HG03558 (cell line): ENCODE data around the gene MMS19.
"Not testable (repeated sequence)": the region's sequence is repeated elsewhere in the genome, so short reads cannot be mapped to it uniquely, and the experiment has no call there.

ENCODE experiments used
- ATAC-seq: cut with Tn5 transposase; IDR thresholded peaks from one replicate; pipeline ENCODE4 v1.9.1; 2021; ENCODE audit warnings: moderate number of reproducible peaks; ENCODE audit not compliant: unreplicated experiment; ENCODE audit errors: extremely low read depth

MMS19 gene

GRCh38 chr10:97529685-97530465 is 31.7 kb upstream of the MMS19 start:
- no peak for ATAC-seq

- ATAC-seq = not testable (repeated sequence)
These were observed 30.7 kb upstream of the MMS19 start for GRCh38 chr10:97528876-97529275.

DNA sequence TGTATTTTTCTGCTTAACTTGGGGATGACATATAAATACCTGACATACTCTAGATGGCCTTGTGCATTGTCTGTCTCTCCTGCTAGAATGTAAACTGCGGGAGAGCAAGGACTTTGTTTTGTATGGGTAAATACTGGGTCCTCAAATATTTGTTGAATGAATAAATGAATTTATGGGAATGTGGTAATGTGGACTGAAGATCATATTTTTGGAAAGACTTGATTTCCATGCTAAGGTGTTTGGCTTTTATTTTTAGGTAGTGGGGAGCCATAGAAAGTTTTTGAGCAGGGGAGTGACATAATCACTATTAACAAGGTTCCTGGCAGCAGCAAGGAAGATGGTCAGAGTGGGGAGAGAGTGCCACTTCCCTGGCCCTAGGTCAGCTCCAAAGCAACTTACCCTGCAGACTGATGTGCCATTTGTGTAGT is 27.5 kb upstream of the MMS19 start:
- no peak for ATAC-seq

GRCh38 chr10:97525086-97525485 is 26.9 kb upstream of the MMS19 start:
- ATAC-seq = no peak

DNA sequence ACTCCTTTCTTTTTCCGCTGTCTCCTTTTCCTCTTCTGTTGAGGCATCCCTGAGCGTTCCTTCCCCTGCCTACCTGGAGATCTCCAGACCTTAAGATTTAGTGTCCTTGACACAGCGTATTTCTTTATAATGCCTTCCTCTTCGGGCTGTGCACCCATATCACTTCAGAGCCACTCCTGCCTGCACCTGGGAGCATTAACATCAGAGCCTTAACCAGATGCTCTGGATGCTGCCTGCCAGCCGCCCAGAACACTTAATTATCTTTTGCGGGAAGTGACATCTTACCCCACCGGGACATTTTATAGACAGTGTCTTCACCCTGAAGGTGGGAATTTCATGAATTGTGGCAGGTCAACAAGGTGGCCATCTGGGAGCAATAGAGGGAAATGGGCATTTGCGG is 24.7 kb upstream of the MMS19 start:
- no peak for ATAC-seq

- no peak for ATAC-seq
These were observed 23.8 kb upstream of the MMS19 start for GRCh38 chr10:97522071-97522470.

GRCh38 chr10:97520978-97521761 is 22.9 kb upstream of the MMS19 start:
- ATAC-seq = no peak

GRCh38 chr10:97520520-97520919 is 22.3 kb upstream of the MMS19 start:
- ATAC-seq = no peak

DNA sequence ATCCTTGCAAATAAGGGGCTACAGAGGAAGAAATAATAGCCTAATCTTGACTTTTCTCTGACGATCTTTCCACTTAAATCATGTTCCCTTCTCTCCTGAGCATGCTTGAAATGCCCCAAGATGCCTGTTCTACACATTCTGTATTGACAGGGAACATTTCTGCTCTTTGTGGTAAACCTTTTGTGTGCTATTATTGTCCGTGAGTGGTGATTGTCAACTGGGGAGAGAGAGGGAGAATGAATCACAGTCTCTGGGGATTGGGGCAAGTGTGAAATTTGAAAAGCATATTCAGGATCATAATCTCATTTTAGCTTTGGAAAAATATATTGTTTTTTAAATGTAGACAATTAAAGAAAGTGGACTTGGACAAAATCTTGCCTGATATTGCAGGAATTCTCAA is 21.1 kb upstream of the MMS19 start:
- ATAC-seq = no peak

- ATAC-seq = no peak
These were observed 20.2 kb upstream of the MMS19 start for GRCh38 chr10:97518301-97519043.

- ATAC-seq = no peak
These were observed 19.6 kb upstream of the MMS19 start for GRCh38 chr10:97517778-97518300.

DNA sequence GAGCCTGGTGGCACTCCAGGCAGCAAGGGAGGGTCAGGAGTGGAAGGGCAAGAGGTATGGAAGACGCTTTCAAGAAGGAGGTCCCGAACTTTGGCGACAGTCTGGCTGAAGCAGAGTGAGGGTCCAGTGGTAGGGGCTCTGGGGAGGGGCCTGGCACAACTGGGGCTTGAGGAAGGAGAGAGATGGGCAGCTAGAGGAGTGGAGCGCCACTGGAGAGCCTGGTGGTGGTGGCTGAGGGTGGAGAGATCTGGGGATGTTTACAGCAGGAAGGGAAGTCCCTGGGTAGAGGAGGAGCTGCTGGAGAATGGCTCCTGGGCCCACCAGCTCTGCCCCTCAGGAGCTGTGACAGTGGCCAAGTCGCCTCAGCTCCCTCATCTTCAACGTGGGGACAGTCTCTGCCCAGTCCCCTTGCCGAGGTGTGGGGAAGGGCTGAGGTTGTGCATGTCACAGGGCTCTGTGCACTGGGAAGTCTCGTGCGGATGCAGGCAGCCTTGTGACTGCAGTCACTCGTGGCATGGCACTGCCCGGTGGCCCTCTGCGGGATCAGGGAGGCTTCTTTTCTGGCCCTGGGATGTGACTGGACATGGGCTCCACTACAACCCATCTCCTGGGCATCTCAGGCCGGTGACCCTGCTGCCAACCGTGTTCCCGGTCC is 19.0 kb upstream of the MMS19 start:
- no peak for ATAC-seq

DNA sequence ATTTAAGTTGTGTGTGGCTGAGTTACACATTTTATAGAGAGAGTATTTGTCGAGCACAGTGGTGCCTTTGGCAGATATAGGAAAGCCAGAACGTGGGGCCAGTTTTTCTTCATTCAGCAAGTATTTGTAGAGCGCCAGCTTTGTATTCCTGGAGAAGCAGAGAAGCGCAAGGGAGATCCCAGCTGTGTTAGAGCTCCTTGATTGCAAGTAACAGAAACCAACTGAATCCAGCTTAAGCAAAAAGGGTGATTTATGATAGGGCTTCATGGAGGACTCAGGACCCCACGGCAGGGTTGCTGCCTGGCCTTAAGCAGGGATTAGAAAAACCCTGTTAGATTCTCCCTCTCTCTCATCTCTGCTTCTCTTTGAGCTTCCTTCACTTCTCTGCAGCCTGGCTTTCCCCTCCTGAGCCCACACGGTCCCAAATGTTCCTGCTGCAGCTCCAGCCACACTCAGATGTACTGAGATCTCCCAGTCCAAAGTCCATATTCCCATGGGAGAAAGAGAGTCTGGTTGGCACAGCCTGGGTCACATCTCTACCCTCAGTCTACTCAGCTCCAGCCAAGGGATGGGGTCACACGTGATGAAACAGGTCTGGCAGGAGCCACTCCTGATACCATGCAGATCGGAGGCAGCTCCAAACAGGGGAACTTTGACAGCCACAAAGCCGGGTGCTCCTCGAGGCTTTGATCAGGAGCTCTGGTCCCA is 17.2 kb upstream of the MMS19 start:
- ATAC-seq = no peak

DNA sequence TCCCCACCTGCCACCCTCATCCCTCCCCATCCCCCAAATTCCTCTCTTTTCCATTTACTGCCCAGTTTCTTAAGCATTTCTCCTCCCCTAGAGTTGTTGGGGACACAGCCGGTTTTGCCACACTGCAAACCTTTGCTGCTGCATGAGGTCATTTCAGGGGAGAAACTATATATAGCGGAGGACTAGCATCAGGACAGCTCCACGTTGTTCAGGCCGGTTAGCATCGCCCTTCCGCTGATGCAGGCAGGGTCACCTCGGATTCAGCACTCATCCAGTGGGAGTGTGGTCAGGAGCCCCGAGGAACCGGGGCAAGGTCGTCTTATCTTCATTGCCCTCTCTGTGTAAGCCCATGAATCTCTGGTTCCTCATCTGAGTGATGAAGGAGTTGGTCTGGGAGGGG is 16.1 kb upstream of the MMS19 start:
- no peak for ATAC-seq

DNA sequence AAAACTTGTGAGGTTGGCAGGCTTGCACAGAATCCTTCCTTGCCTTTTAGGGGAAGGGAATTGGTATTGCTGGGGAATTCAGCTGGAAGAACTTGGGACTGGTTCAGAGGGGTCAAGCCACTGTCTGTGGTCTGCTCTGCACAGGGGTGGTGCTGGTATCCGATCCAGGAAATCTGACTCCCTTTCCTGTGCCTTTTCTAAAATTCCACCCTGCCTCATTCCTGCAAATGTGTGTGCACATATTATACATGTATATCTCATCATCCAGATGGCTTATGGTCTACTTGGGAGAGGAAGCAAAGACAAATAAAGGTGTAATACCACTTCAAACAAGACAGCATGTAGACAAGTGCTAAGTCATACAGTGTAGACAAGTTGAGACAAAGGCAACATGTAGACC is 14.8 kb upstream of the MMS19 start:
- ATAC-seq = no peak

DNA sequence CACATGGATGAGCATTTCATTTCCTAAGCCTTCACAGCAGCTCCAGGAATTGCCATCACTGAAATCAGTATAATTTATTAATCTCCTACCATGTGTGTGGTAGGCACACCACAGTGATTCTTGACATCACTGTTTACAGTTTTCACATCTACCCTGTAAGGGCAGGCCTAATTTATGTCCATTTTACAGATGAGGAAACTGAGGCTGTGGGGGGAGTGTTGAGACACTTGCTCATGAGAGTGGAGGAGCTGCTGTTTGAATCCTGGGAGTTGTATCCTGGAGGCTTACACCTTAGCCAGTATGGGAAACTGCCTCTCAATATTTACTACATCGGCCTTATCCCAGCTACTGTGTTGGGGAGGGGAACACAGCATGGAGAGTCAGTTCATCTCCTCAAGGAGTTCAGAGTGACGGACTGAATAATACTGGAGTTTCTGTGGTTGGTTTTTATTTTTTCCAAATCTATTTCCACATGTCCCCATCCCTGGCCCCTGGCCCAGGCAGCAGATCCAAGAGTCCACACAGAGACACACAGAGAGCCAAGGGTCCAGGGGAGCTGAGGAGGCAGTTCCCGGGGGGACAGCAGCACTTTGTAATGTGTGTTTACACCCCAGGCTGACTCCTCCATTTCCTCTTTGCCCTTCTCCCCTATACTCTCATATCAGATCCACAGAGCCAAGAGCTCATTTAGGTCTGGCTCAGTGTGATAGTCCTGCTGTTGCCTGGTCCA is 13.7 kb upstream of the MMS19 start:
- no peak for ATAC-seq

DNA sequence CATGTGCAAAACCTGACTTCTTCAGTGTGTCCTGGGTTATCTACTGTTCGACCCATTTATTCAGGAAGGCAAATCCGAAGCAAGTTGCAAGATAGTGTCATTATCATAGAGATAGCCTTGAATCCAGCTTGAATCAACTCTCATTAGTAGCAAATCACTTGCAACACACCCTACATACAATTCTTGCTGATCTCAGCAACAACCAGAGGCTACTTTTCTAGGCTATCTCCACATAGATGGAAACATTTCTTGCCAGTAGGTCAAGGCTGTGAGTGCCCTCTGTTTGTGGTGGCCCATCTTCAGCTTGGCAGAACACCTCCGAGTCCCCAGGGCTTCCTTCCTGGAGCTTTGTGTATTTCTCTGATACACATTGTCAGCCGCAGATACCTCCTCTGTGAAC is 12.5 kb upstream of the MMS19 start:
- ATAC-seq = no peak

- no peak for ATAC-seq
These were observed 11.0 kb upstream of the MMS19 start for GRCh38 chr10:97509120-97509680.

GRCh38 chr10:97508342-97508741 is 10.1 kb upstream of the MMS19 start:
- ATAC-seq = no peak
